KBM-7 (cell line): ENCODE results near the gene TMEM37.
"Not testable (repeated sequence)": the region's sequence is repeated elsewhere in the genome, so short reads cannot be mapped to it uniquely, and the experiment has no call there.

Source experiments
- DNase-seq: peaks from one replicate; pipeline ENCODE4 v3.0.0-alpha.2; 2015
- in situ Hi-C: fragments of 300-500 bp; cut with MboI; formaldehyde crosslinking; loops from 2 replicates; pipeline ENCODE4 v1.14.3; 2020; ENCODE audit warnings: low sequenced_read_pairs, low pct_unique_long_range_greater_than_20kb, mixed read lengths

Gene TMEM37

GRCh38 chr2:119431155-119431975 lies at the start of gene TMEM37:
Gene TMEM37 (plus strand): TSS chr2:119431854. CDS start chr2:119431904, 50 bp downstream.
- DNase-seq: peak; percentile 59
- in situ Hi-C loops: no loop called here

GRCh38 chr2:119383410-119384140 lies 48.1 kb upstream of the TMEM37 start:
- in situ Hi-C loops: no loop called here
- peak; percentile 54 for DNase-seq

- DNase-seq: no peak
- in situ Hi-C loops: no loop called here
Measured at GRCh38 chr2:119384971-119385370, 46.7 kb upstream of the TMEM37 start.

GRCh38 chr2:119385466-119385865 lies 46.2 kb upstream of the TMEM37 start:
- DNase-seq: no peak
- in situ Hi-C loops: no loop called here

GRCh38 chr2:119387381-119388129 lies 44.1 kb upstream of the TMEM37 start:
- DNase-seq: peak; percentile 79
- in situ Hi-C loops: no loop called here

GRCh38 chr2:119389615-119390306 lies 41.9 kb upstream of the TMEM37 start:
- DNase-seq: peak; percentile 55
- in situ Hi-C loops: no loop called here

- in situ Hi-C loops: no loop called here
- no peak for DNase-seq
Measured at GRCh38 chr2:119393971-119394748, 37.5 kb upstream of the TMEM37 start.

GRCh38 chr2:119397196-119397595 lies 34.5 kb upstream of the TMEM37 start:
- in situ Hi-C loops: no loop called here
- DNase-seq: no peak

- no peak for DNase-seq
- in situ Hi-C loops: no loop called here
Measured at GRCh38 chr2:119402106-119402505, 29.5 kb upstream of the TMEM37 start.

- in situ Hi-C loops: no loop called here
- no peak for DNase-seq
Measured at GRCh38 chr2:119402645-119403560, 28.8 kb upstream of the TMEM37 start.

- DNase-seq, in situ Hi-C loops: not testable (repeated sequence)
Measured at GRCh38 chr2:119403618-119404017, 28.0 kb upstream of the TMEM37 start.

GRCh38 chr2:119405151-119405550 lies 26.5 kb upstream of the TMEM37 start:
- DNase-seq: no peak
- in situ Hi-C loops: no loop called here

- peak; percentile 87 for DNase-seq
- in situ Hi-C loops: no loop called here
Measured at GRCh38 chr2:119407430-119408220, 24.0 kb upstream of the TMEM37 start.

GRCh38 chr2:119408221-119408619 lies 23.4 kb upstream of the TMEM37 start:
- in situ Hi-C loops: no loop called here
- DNase-seq: no peak

GRCh38 chr2:119409506-119409905 lies 22.1 kb upstream of the TMEM37 start:
- in situ Hi-C loops: no loop called here
- no peak for DNase-seq

GRCh38 chr2:119414894-119415293 lies 16.8 kb upstream of the TMEM37 start:
- in situ Hi-C loops: loop anchor here (10.0 kb wide), 1 partner anchor 60 kb away; no protein-coding TSS in a partner anchor
- peak; percentile 38 for DNase-seq

- in situ Hi-C loops: loop anchor here (10.0 kb wide), 1 partner anchor 59 kb away; no protein-coding TSS in a partner anchor
- DNase-seq: no peak
Measured at GRCh38 chr2:119415630-119416029, 16.0 kb upstream of the TMEM37 start.
